AG10803 (cell line): ENCODE results near the gene KCNN2.

ENCODE experiments used
- DNase-seq: peaks from one replicate; pipeline ENCODE4 v3.0.0; 2010; ENCODE audit warnings: low read depth
- H3K4me3 ChIP-seq: 2 replicates; pipeline ENCODE4 v1.5.1; 2011; ENCODE audit warnings: mild to moderate bottlenecking, low read length, control low read depth
- CTCF ChIP-seq: conservative IDR thresholded peaks from 2 replicates; pipeline ENCODE4 v1.5.1; 2011; ENCODE audit warnings: mild to moderate bottlenecking, low read length, control low read depth, inconsistent platforms

Gene KCNN2

GRCh38 chr5:114324282-114324681, 37.6 kb upstream of the KCNN2 start:
- no peak for DNase-seq
- TF ChIP-seq CTCF, result no peak
- no peak overlapping the region for H3K4me3 ChIP-seq

GRCh38 chr5:114325541-114325940, 36.3 kb upstream of the KCNN2 start:
- no peak for TF ChIP-seq CTCF
- DNase-seq, result no peak
- no peak overlapping the region for H3K4me3 ChIP-seq

GRCh38 chr5:114327474-114327873, 34.4 kb upstream of the KCNN2 start:
- no peak for DNase-seq
- no peak for TF ChIP-seq CTCF
- no peak overlapping the region for H3K4me3 ChIP-seq

DNA sequence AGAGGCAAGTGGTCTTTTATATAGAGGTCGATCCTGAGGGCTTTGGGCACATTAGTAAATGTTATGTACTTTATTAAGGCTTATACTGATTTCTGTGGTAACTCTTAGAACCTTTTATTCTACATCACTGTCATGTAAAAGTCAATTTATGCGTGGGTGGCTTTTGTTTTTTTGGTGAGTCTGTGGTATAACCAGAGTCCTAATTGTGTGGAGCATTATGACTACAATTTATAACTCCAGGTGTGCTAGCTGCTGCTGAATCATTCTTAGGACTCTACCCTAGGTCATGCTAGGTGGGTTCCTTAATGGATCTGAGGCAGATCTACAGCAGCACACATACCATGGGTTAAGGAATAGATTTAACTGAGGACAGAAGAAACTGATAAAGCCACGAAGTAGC, 33.9 kb upstream of the KCNN2 start:
- no peak overlapping the region for H3K4me3 ChIP-seq
- DNase-seq, result no peak
- TF ChIP-seq CTCF, result no peak

DNA sequence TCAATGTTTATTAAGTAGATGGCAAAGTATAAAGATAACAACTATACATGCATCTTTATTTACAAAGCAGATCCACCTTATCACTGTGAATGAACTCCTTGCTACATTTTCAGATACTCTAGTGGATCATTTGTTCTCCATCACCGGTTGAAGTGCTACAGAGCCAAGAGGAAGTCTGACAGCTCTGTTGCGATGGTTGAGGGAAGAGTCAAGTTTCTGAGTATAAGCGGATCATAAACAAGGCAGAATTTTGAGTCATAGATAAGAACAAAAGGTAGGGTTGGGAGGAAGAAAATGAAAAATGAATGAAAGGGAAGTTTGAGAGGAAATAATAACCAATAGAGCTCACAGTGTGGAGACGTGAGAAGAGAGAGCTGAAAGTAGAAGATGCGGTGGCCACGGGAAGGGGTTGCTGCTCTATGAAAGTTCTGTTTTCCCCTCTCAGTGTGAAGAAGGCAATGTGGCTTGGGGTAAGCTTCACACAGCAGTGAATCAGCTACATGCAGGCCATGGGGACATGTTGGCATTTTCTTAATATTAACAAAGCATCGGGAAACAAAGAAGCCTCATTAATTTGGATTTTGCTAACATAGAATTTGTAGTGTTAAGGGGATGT, 30.8 kb upstream of the KCNN2 start:
- TF ChIP-seq CTCF, result no peak
- no peak overlapping the region for H3K4me3 ChIP-seq
- DNase-seq, result no peak

DNA sequence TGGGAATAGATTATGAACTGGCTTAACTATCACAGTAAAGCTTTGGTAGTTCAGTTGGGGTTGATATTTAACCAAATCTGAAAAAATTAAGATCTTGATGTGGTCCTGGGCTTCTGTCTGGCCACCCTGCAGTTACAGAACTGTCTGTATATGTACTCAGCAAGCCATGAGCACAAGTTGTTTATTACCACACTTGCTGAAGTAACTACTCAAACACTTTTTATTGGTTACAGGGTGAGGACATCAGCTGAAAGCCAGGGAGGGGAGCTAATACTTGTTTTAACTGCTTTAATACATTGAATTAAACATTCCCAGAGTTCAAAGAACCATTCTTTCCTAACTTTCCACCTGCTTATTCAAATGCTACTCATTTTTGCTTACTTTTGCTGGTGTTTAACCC, 29.4 kb upstream of the KCNN2 start:
- DNase-seq, result no peak
- H3K4me3 ChIP-seq, result no peak overlapping the region
- TF ChIP-seq CTCF, result no peak

- TF ChIP-seq CTCF, result no peak
- no peak overlapping the region for H3K4me3 ChIP-seq
- DNase-seq, result no peak
These were observed 28.9 kb upstream of the KCNN2 start for GRCh38 chr5:114332925-114333324.
